ENCODE results near the gene ZNF239.
"Not testable (repeated sequence)": the region's sequence is repeated elsewhere in the genome, so short reads cannot be mapped to it uniquely, and the experiment has no call there.

Gene ZNF239

DNA sequence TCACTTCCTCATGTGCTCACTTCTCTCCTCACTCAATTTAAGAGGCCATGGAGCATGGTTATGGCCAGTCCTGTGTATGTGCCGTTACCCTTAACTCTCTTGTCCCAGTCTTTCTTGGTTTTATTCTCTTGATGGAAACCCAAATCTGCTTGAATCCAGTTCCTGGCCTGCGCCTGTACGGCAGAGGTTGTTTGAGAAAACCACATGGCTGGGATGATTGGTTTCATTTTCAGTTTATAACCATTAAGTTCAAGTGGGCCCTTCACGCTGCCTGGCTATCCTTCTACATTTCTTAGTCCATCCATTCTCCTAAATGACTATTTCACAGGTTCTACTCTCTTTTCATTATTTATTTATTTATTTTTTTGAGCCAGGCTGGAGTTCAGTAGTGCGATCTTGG, 1.6 kb upstream of the ZNF239 start:
- no peak for DNase-seq

DNA sequence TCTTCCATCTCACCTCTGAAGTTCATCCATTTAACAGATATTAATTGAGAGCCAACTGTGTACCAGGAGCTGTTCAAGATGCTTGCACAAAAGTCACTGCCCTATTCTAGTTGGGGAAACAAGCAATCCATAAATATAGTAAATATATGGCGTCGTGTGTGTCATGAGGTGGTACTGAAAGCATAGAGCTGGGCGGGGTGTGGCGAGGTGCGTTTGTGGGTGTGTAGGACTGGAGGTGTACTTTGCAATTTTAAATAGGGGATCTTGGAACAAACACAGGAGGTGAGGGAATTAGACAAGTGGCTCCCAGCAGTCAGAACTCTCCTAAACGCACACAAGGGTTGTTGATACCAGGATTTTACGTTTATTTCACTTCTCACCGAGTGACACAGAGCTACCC, 490 bp upstream of the ZNF239 start:
- DNase-seq = no peak

GRCh38 chr10:43573250-43574000, 991 bp downstream of the ZNF239 start:
- no peak for DNase-seq

GRCh38 chr10:43570971-43571370, 3.4 kb downstream of the ZNF239 start:
- DNase-seq = no peak

- no peak for DNase-seq
Observed at GRCh38 chr10:43569681-43570080, 4.7 kb downstream of the ZNF239 start.

DNA sequence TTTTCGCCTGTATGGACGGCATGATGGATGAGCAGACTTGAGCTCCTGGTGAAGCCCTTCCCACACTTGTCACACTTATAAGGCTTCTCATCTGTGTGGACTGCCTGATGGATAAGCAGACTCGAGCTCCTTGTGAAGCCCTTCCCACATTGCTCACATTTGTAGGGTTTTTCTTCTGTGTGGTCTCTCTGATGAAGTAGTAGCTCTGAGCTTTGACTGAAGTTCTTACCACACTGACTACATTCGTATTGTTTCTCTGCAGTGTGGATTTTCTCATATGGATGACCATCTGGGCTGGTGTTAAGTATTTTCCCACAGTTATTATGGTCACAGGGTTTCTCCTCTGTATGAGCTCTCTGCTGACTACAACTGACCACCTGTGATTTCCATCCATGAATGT, 17.2 kb downstream of the ZNF239 start:
- no peak for DNase-seq

DNA sequence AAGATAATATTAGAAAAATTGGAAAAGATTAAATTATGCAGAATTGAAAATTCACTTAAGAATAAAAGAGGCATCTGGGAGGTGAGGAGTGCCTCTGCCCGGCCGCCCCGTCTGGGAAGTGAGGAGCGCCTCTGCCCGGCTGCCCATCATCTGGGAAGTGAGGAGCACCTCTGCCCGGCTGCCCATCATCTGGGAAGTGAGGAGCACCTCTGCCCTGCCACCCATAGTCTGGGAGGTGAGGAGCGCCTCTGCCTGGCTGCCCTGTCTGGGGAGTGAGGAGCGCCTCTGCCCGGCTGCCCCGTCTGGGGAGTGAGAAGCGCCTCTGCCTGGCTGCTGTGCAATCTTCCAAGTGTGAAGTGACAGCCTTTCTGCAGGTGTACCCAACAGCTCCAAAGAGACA, 30.7 kb downstream of the ZNF239 start:
- not testable (repeated sequence) for DNase-seq

DNA sequence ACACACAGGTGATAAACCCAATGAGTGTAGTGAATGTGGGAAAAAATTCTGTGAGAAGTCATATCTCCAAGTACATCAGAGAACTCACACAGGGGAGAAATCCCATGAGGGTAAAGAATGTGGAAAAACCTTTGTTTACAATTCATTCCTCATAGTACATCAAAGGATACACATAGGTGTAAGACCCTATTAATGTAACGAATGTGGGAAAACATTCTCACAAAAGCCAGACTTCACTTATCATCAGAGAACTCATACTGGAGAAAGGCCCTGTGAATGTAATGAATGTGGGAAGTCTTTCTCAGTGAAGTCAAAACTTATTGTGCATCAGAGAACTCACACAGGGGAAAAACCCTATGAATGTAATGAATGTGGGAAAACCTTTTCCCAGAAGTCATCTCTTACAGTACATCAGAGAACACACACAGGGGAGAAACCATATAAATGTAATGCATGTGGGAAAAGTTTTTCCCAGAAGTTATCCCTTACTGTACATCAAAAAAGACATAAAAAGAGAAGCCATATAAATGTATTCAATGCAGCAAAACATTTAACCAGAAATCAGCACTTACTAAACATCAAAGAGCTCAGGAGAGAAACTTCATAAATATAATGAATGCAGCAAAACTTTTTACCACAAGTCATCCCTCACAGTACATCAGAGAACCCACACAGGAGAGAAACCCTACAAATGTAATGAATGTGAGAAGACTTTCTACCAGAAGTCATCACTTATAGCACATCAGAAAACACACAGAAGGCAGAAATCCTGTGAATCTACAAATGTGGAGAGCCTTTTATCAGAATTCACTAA, 49.8 kb downstream of the ZNF239 start:
- no peak for DNase-seq
